GM19239 (cell line): ENCODE results near the gene OR52N1.

Experiments used
- DNase-seq: peaks from one replicate; pipeline ENCODE4 v3.0.0; 2011; ENCODE audit warnings: low spot score; ENCODE audit not compliant: insufficient read length
- FAIRE-seq: peaks from 2 replicates; lab custom pipeline; 2011; peaks lifted over from hg19 to GRCh38; lab: Jason Lieb, UNC

The OR52N1 gene

DNA sequence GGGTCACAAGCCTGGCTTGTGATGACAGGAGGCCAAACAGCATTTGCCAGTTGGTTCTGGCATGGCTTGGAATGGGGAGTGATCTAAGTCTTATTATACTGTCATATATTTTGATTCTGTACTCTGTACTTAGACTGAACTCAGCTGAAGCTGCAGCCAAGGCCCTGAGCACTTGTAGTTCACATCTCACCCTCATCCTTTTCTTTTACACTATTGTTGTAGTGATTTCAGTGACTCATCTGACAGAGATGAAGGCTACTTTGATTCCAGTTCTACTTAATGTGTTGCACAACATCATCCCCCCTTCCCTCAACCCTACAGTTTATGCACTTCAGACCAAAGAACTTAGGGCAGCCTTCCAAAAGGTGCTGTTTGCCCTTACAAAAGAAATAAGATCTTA lies 54.0 kb downstream of the OR52N1 start:
- no peak for DNase-seq

More for the DNA sequence above, 54.0 kb downstream of the OR52N1 start:
- no peak for FAIRE-seq
